ENCODE data around the gene PCMTD2. TPM values are rescaled to one million over a fixed set of nuclear protein-coding genes. Genes with fewer than 3 reads are reported as not detected.

The PCMTD2 gene
- total and polyA plus RNA-seq, 2 of the 13 experiments (the other 11 are each of a cell fraction or from before 2014, with no cell fraction given): 47.0 to 76.9 TPM

- TF ChIP-seq TOPORS (CRISPR knock-in tag; IDR thresholded peaks at IDR 0.05) (0 out of 2 replicates have a peak, but pooled peaks have one; percentile 58), ZBTB25 (CRISPR knock-in tag; IDR thresholded peaks at IDR 0.05) (peak; percentile 64; the same call in 1 of the 2 replicates), ZBTB7A (CRISPR knock-in tag; IDR thresholded peaks at IDR 0.05) (peak; percentile 97), ZNF124 (CRISPR knock-in tag; IDR thresholded peaks at IDR 0.05) (peak; percentile 26), CENPT (CRISPR knock-in tag; IDR thresholded peaks at IDR 0.05; ENCODE audit: low read depth) (peak; percentile 94), ZNF138 (CRISPR knock-in tag; IDR thresholded peaks at IDR 0.05; ENCODE audit: low read depth) (peak; percentile 91), ZNF816 (CRISPR knock-in tag; IDR thresholded peaks at IDR 0.05; ENCODE audit: borderline replicate concordance) (peak; percentile 85; the same call in 1 of the 2 replicates), ZFP36L2 (CRISPR knock-in tag; IDR thresholded peaks at IDR 0.05) (peak; percentile 44; the same call in 1 of the 2 replicates), TCF7 (IDR thresholded peaks at IDR 0.05; ENCODE audit: low read depth) (no peak), TFDP1 (CRISPR knock-in tag; IDR thresholded peaks at IDR 0.05; ENCODE audit: borderline replicate concordance) (peak; percentile 81), PCBP1 (IDR thresholded peaks at IDR 0.05; ENCODE audit: borderline replicate concordance, low read depth, low read length) (no peak), BORCS8-MEF2B (CRISPR knock-in tag; IDR thresholded peaks at IDR 0.05) (peak; percentile 90), GLMP (CRISPR knock-in tag; IDR thresholded peaks at IDR 0.05; ENCODE audit: borderline replicate concordance) (no peak), MBD4 (IDR thresholded peaks at IDR 0.05; ENCODE audit: borderline replicate concordance, low read length) (no peak), ZNF484 (CRISPR knock-in tag; IDR thresholded peaks at IDR 0.05; ENCODE audit: borderline replicate concordance, low read depth) (0 out of 2 replicates have a peak, but pooled peaks have one; percentile 81), ZNF740 (CRISPR knock-in tag; IDR thresholded peaks at IDR 0.05) (0 out of 2 replicates have a peak, but pooled peaks have one; percentile 14), HNRNPK (IDR thresholded peaks at IDR 0.05; ENCODE audit: low read depth, low read length, poor library complexity, severe bottlenecking) (peak; percentile 95), RERE (CRISPR knock-in tag; IDR thresholded peaks at IDR 0.05; ENCODE audit: low read depth) (peak; percentile 73; the same call in 1 of the 2 replicates)
These were observed at the start of gene PCMTD2 (continued) for GRCh38 chr20:64255361-64256281.
